Suprapubic skin (tissue), 3 donors: ENCODE data around the gene TNFRSF1A.

Experiments used
- POLR2A ChIP-seq, 2 donors: fragments of 450-650 bp; IDR thresholded peaks; one replicate each; pipeline ENCODE4 v1.6.1; 2017; ENCODE audit warnings: antibody characterized with exemption in 2 of 2, mild to moderate bottlenecking in 2 of 2, moderate library complexity in 2 of 2
- TF ChIP-seq, protein P1 (sequence below), 2 donors: fragments of 200-600 bp in 1 of 2; fragments of 450-650 bp in 1 of 2; sonication (generic) in 1 of 2; IDR thresholded peaks; one replicate each; pipeline ENCODE4 v1.5.1; 2016 to 2019; ENCODE audit warnings: antibody characterized with exemption in 2 of 2, mild to moderate bottlenecking in 1 of 2, moderate library complexity in 1 of 2

DNA sequence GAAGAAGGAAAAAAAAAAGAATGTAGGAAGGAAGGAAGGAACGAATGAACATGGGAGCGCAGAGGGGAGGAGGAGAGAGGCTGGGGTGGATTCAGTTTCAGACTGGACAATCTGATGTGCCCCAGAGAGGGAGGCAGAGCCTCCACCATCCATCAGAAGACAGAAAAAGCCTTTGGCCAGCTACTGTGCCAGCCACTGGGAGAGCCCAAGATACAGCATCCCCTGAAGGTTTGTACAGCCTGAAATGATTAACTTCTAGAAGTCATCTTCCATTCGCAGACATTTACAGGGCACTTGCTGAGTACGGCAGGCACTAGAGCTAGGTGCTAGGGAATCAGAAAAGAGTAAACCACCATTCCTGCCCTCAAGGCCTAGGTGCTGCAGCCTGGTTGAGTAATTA, 22.4 kb downstream of the TNFRSF1A start:
- TF ChIP-seq, protein P1, sequence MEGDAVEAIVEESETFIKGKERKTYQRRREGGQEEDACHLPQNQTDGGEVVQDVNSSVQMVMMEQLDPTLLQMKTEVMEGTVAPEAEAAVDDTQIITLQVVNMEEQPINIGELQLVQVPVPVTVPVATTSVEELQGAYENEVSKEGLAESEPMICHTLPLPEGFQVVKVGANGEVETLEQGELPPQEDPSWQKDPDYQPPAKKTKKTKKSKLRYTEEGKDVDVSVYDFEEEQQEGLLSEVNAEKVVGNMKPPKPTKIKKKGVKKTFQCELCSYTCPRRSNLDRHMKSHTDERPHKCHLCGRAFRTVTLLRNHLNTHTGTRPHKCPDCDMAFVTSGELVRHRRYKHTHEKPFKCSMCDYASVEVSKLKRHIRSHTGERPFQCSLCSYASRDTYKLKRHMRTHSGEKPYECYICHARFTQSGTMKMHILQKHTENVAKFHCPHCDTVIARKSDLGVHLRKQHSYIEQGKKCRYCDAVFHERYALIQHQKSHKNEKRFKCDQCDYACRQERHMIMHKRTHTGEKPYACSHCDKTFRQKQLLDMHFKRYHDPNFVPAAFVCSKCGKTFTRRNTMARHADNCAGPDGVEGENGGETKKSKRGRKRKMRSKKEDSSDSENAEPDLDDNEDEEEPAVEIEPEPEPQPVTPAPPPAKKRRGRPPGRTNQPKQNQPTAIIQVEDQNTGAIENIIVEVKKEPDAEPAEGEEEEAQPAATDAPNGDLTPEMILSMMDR (IDR thresholded peaks at IDR 0.05), result no peak
- no peak for TF ChIP-seq POLR2A (IDR thresholded peaks at IDR 0.05)
